Memory B cell (primary cell): ENCODE measurements around the gene NKAIN2.
"Not testable (repeated sequence)": the region's sequence is repeated elsewhere in the genome, so short reads cannot be mapped to it uniquely, and the experiment has no call there.

Source experiments
- ATAC-seq: fragments of 150-1000 bp; cut with Tn5 transposase; 2 replicates; pipeline ENCODE4 v1.10.0; 2021; ENCODE audit warnings: low read depth, mild to moderate bottlenecking, moderate library complexity
- DNase-seq, 2 donors: peaks; one replicate each; pipeline ENCODE4 v3.0.0; 2022; ENCODE audit warnings: low spot score in 2 of 2
- H3K27ac Mint-ChIP-seq: one replicate; pipeline ENCODE4 v1.8.0; 2022; ENCODE audit warnings: mild to moderate bottlenecking, moderate library complexity, mixed read lengths
- H3K27me3 Mint-ChIP-seq: one replicate; pipeline ENCODE4 v1.8.0; 2022; ENCODE audit warnings: mixed read lengths
- H3K36me3 Mint-ChIP-seq: one replicate; pipeline ENCODE4 v1.8.0; 2022; ENCODE audit warnings: mild to moderate bottlenecking, mixed read lengths
- H3K4me1 Mint-ChIP-seq: one replicate; pipeline ENCODE4 v1.8.0; 2022; ENCODE audit warnings: mixed read lengths
- H3K4me3 Mint-ChIP-seq: one replicate; pipeline ENCODE4 v1.8.0; 2022; ENCODE audit warnings: mild to moderate bottlenecking, moderate library complexity, mixed read lengths
- H3K9me3 Mint-ChIP-seq: one replicate; pipeline ENCODE4 v1.8.0; 2022; ENCODE audit warnings: mixed read lengths

The NKAIN2 gene

DNA sequence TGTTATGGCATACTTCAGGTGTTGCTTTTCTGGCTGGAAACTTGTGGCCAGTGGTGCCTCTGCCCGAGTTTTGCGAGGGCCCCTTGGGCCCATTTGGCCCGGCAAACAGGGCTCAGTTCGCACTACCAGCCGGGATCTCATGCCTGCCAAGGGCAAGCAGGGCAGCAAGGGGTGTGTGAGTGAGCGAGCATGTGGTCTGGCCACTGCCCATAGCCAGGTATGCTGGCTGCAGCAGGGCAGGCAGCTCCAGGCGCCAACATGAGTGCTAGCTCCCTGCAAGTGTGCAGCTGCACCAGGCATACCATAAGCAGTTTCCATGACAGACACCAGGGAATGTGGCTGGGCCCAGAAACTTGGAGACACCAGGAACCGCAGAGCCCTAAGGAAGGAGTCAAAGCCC, 389.5 kb downstream of the NKAIN2 start:
- Mint-ChIP-seq H3K27me3 (no peaks in the 10 kb centered on the region), H3K4me1 (no peaks in the 10 kb centered on the region), H3K36me3 (no peaks in the 10 kb centered on the region), H3K9me3 (peaks cover 2% of the 10 kb centered on the region), H3K27ac (no peak overlapping the region), H3K4me3 (no peak overlapping the region)
- ATAC-seq (no peak), DNase-seq (no peak)

GRCh38 chr6:124197148-124197547, 393.5 kb downstream of the NKAIN2 start:
- Mint-ChIP-seq H3K36me3 (no peaks in the 10 kb centered on the region), H3K4me3 (no peak overlapping the region), H3K9me3 (peaks cover 3% of the 10 kb centered on the region), H3K27ac (no peak overlapping the region), H3K4me1 (no peaks in the 10 kb centered on the region), H3K27me3 (no peaks in the 10 kb centered on the region)
- DNase-seq (no peak), ATAC-seq (no peak)

GRCh38 chr6:124199286-124199685, 395.6 kb downstream of the NKAIN2 start:
- H3K36me3 Mint-ChIP-seq, result no peaks in the 10 kb centered on the region
- no peak for DNase-seq
- peaks cover 3% of the 10 kb centered on the region for H3K9me3 Mint-ChIP-seq
- no peaks in the 10 kb centered on the region for H3K4me1 Mint-ChIP-seq
- no peak for ATAC-seq
- H3K27ac Mint-ChIP-seq, result no peak overlapping the region
- H3K4me3 Mint-ChIP-seq, result no peak overlapping the region
- H3K27me3 Mint-ChIP-seq, result no peaks in the 10 kb centered on the region

DNA sequence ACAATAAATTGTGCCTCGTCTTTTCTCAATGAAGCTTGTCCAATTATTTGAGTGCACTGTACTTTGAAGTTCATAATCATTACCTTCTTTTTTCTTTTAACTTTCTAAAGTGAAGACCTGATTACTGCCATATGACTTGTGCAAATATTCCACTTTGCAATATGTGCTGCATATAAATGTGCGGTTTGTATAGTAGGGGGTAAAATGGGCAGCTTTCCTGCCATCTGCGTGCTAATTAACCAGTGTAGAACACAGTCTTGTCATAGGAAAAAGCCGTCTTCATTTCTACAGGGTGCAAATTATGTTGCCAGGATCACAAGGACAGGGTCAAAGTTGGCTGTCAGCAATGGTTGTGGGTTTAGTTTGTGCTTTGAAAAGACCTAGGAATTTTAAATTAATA, 397.0 kb downstream of the NKAIN2 start:
- no peak overlapping the region for H3K4me3 Mint-ChIP-seq
- DNase-seq (no peak), ATAC-seq (no peak)
- no peaks in the 10 kb centered on the region for H3K4me1 Mint-ChIP-seq
- no peaks in the 10 kb centered on the region for H3K36me3 Mint-ChIP-seq
- no peaks in the 10 kb centered on the region for H3K27me3 Mint-ChIP-seq
- no peak overlapping the region for H3K27ac Mint-ChIP-seq
- H3K9me3 Mint-ChIP-seq, result peaks cover 5% of the 10 kb centered on the region

DNA sequence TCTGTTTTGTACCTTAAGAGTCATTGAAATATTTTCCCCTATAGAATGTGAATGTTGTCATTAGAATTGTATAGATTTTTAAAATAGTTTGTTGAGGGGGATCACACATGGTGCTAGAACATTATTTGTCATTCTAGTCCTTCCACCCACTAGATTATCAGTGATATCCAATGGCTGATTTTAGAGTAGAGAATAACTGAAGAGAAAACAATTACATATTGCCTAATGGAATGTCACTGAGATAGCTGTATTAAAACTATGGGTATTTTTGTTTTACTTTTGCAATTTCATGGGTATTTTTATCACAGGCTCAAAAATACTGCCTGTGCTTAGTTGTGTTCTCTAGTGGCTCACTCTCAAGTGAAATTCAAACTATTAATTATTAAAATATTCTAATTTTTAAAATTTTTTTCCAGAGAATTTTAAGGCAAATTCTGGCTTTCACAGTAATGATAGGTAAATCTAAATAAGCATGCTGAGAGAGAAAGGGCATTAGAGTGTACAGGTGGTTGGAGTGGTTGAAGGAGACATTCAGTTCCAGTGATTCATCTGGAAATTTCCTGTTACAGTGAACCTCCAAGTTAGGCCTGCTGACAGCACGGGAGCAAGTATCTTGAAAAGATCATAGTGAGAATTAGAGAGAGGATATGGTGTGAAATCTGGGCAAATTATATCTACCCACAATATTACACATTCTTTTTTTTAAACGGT, 399.6 kb downstream of the NKAIN2 start:
- Mint-ChIP-seq H3K27me3 (no peaks in the 10 kb centered on the region), H3K4me3 (no peak overlapping the region), H3K27ac (no peak overlapping the region), H3K36me3 (no peaks in the 10 kb centered on the region), H3K9me3 (peaks cover 5% of the 10 kb centered on the region), H3K4me1 (no peaks in the 10 kb centered on the region)
- no peak for DNase-seq
- no peak for ATAC-seq

DNA sequence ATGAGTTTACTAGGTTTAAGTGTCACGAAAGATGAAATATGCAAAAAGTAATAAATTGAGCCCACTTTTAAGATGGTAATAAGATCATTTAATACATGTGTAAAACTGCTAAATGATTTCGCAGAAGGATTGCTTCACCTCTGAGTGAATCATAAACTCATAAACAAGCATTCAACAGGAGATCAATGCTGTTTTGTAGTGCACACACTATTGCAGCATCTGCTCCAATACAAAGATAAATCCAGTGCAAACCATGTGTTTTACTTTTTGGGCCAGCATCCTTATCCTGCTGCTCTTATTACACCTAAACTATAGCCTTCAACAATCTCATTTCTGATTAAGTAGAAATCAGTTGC, 400.1 kb downstream of the NKAIN2 start:
- Mint-ChIP-seq H3K27me3 (no peaks in the 10 kb centered on the region), H3K9me3 (peaks cover 2% of the 10 kb centered on the region)

GRCh38 chr6:124205921-124206320, 402.3 kb downstream of the NKAIN2 start:
- ATAC-seq (no peak), DNase-seq (no peak)
- no peaks in the 10 kb centered on the region for H3K4me1 Mint-ChIP-seq
- no peak overlapping the region for H3K27ac Mint-ChIP-seq
- no peak overlapping the region for H3K4me3 Mint-ChIP-seq
- H3K27me3 Mint-ChIP-seq, result no peaks in the 10 kb centered on the region
- peaks cover 4% of the 10 kb centered on the region for H3K9me3 Mint-ChIP-seq
- no peaks in the 10 kb centered on the region for H3K36me3 Mint-ChIP-seq

More for the DNA sequence above, 400.1 kb downstream of the NKAIN2 start:
- Mint-ChIP-seq H3K36me3 (no peaks in the 10 kb centered on the region), H3K4me1 (no peaks in the 10 kb centered on the region), H3K4me3 (no peak overlapping the region), H3K27ac (no peak overlapping the region)
- ATAC-seq (no peak), DNase-seq (no peak)

GRCh38 chr6:124223611-124224345, 420.1 kb downstream of the NKAIN2 start:
- no peak overlapping the region for H3K4me3 Mint-ChIP-seq
- no peaks in the 10 kb centered on the region for H3K27me3 Mint-ChIP-seq
- no peaks in the 10 kb centered on the region for H3K36me3 Mint-ChIP-seq
- ATAC-seq, result no peak
- DNase-seq, result no peak
- H3K27ac Mint-ChIP-seq, result no peak overlapping the region
- peaks cover 6% of the 10 kb centered on the region for H3K9me3 Mint-ChIP-seq
- no peaks in the 10 kb centered on the region for H3K4me1 Mint-ChIP-seq

DNA sequence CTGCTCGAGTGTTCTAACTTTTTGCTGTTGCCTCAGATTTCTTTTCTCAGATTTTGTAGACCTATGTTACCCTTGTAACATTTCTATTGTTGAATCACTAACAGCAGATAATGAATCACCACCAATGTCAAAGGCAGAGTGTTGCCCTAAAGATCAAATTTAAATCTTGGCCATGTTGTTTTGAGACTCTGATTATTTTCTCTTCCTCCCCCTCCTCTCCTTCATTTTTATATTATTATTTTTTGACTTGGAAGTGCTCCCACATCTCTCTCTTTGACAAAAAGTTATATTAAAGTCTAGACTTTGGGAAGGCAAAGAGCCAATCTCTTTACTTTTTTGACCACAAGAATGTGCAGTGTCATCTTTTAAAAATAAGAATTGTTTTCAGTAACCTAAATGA, 422.7 kb downstream of the NKAIN2 start:
- DNase-seq (no peak), ATAC-seq (no peak)
- Mint-ChIP-seq H3K4me1 (no peaks in the 10 kb centered on the region), H3K4me3 (no peak overlapping the region), H3K27ac (no peak overlapping the region), H3K36me3 (no peaks in the 10 kb centered on the region), H3K27me3 (no peaks in the 10 kb centered on the region), H3K9me3 (peaks cover 10% of the 10 kb centered on the region)

DNA sequence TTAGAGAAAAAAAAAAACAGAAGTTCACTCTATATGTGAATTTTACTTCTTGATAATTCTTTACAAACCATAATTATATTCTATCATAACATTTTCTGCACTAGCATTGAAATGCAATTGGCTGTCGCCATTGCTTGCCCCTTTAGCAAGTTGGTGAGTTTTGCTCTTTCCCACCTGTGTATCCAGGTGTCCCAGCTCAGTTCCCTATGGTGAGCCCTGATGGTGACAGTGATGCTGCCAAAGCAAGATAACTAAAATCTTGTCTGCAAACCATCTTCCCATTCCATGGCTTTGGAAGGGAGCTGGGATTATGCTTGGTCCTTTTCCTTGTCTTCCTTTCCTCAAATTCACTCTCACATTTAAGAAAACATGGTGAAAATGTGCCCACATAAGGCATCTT, 429.6 kb downstream of the NKAIN2 start:
- H3K4me3 Mint-ChIP-seq, result no peak overlapping the region
- no peaks in the 10 kb centered on the region for H3K27me3 Mint-ChIP-seq
- no peak for DNase-seq
- ATAC-seq, result no peak
- no peaks in the 10 kb centered on the region for H3K36me3 Mint-ChIP-seq
- H3K27ac Mint-ChIP-seq, result no peak overlapping the region
- H3K4me1 Mint-ChIP-seq, result no peaks in the 10 kb centered on the region
- H3K9me3 Mint-ChIP-seq, result peaks cover 8% of the 10 kb centered on the region

GRCh38 chr6:124234801-124235200, 431.1 kb downstream of the NKAIN2 start:
- no peak for DNase-seq
- no peak for ATAC-seq
- H3K4me3 Mint-ChIP-seq, result no peak overlapping the region
- no peak overlapping the region for H3K27ac Mint-ChIP-seq
- no peaks in the 10 kb centered on the region for H3K36me3 Mint-ChIP-seq
- H3K4me1 Mint-ChIP-seq, result no peaks in the 10 kb centered on the region
- no peaks in the 10 kb centered on the region for H3K27me3 Mint-ChIP-seq
- peaks cover 9% of the 10 kb centered on the region for H3K9me3 Mint-ChIP-seq

- DNase-seq (no peak), ATAC-seq (no peak)
- Mint-ChIP-seq H3K9me3 (peaks cover 7% of the 10 kb centered on the region), H3K27ac (no peak overlapping the region), H3K4me1 (no peaks in the 10 kb centered on the region), H3K36me3 (no peaks in the 10 kb centered on the region), H3K27me3 (no peaks in the 10 kb centered on the region), H3K4me3 (no peak overlapping the region)
Observed at GRCh38 chr6:124237911-124238310, 434.2 kb downstream of the NKAIN2 start.

GRCh38 chr6:124238408-124238807, 434.7 kb downstream of the NKAIN2 start:
- DNase-seq, H3K27ac Mint-ChIP-seq, H3K4me3 Mint-ChIP-seq, H3K36me3 Mint-ChIP-seq, H3K4me1 Mint-ChIP-seq, H3K9me3 Mint-ChIP-seq, ATAC-seq, H3K27me3 Mint-ChIP-seq: not testable (repeated sequence)

DNA sequence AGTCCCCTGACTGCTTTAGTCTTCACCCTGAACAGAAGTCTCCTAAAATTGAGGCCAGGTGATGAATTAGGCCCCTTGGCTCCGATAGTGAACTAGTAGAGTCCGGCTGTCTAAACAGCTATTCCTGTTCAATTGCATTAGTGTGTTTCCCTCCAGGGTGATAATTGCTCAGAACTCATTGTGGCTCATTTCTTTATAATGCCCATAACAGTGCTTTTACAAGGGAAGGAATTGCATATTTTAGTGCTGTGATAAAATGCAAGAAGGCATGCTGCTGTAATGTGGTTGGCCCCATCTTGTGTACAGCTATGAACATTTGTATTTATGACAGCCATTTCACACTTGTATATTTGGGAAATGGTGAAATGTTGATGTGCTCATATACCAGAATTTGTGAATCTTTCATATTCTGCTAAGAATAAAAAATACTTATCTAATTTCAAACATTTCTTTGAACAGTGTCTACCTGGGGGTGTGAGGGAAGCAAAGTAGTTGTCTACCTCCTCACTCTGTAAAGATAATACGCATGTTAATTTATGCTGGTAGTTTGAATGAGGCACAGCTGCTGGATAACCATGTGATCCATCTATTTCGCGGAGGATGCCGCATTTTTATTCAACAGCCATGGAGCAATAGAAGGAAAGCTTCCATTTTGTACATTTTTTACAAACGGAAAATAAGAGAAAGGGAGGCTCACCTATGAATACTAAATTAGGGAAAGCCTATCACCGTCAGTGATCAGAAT, 451.4 kb downstream of the NKAIN2 start:
- H3K36me3 Mint-ChIP-seq, result no peaks in the 10 kb centered on the region
- DNase-seq, result no peak
- H3K4me3 Mint-ChIP-seq, result no peak overlapping the region
- no peak overlapping the region for H3K27ac Mint-ChIP-seq
- H3K4me1 Mint-ChIP-seq, result no peaks in the 10 kb centered on the region
- H3K9me3 Mint-ChIP-seq, result peaks cover 1% of the 10 kb centered on the region
- no peak for ATAC-seq
- no peaks in the 10 kb centered on the region for H3K27me3 Mint-ChIP-seq
